Heart right ventricle (tissue), 16 donors: ENCODE results near the gene CNOT1. TPM values are rescaled to one million over a fixed set of nuclear protein-coding genes. Genes with fewer than 3 reads are reported as not detected.

Experiments
- ATAC-seq, 8 donors: fragments of 200-7000 bp; cut with Tn5 transposase; one replicate each; pipeline ENCODE4 v1.9.1; 2020; ENCODE audit warnings: mild to moderate bottlenecking in 8 of 8, moderate library complexity in 8 of 8, moderate number of reproducible peaks in 1 of 8
- DNase-seq, 2 donors: peaks; one replicate each; pipeline ENCODE4 v3.0.0-alpha.2; 2020
- H3K27ac ChIP-seq, 10 donors: fragments of 200-600 bp; sonication (generic) in 2 of 10; one replicate each; pipeline versions ENCODE4 v1.5.0 to v1.8.0; 2020 to 2022; ENCODE audit warnings: mild to moderate bottlenecking in 3 of 10
- H3K27me3 ChIP-seq, 7 donors: fragments of 200-600 bp; one replicate each; pipeline ENCODE4 v1.8.0; 2021 to 2022; ENCODE audit warnings: mild to moderate bottlenecking in 2 of 7
- H3K36me3 ChIP-seq, 9 donors: fragments of 200-600 bp; sonication (generic) in 1 of 9; one replicate each; pipeline versions ENCODE4 v1.5.0 to v1.8.0; 2020 to 2022; ENCODE audit warnings: mild to moderate bottlenecking in 2 of 9
- H3K4me1 ChIP-seq, 9 donors: fragments of 200-600 bp; sonication (generic) in 1 of 9; one replicate each; pipeline versions ENCODE4 v1.5.0 to v1.8.0; 2020 to 2022; ENCODE audit warnings: mild to moderate bottlenecking in 4 of 9
- H3K4me3 ChIP-seq, 10 donors: fragments of 200-600 bp; sonication (generic) in 2 of 10; one replicate each; pipeline versions ENCODE4 v1.5.0 to v1.8.0; 2020 to 2022; ENCODE audit warnings: mild to moderate bottlenecking in 7 of 10, moderate library complexity in 2 of 10
- H3K9me3 ChIP-seq, 11 donors: fragments of 200-600 bp in 10 of 11; sonication (generic) in 2 of 11; one replicate each; pipeline versions ENCODE4 v1.5.0 to v1.8.0; 2013 to 2022; ENCODE audit warnings: mild to moderate bottlenecking in 2 of 11, control low read depth in 1 of 11, moderate library complexity in 1 of 11
- CTCF ChIP-seq, 9 donors: fragments of 200-600 bp; sonication (generic) in 2 of 9; IDR thresholded peaks; one replicate each; pipeline versions ENCODE4 v1.5.0 to v1.8.0; 2021 to 2022; ENCODE audit warnings: antibody characterized with exemption in 9 of 9, mild to moderate bottlenecking in 5 of 9, moderate library complexity in 1 of 9
- WGBS, 2 donors: extraction: QIAGEN DNeasy Blood & Tissue Kit; methylation state at CpG; one replicate each; pipeline ENCODE4 v1.1.7; 2013; ENCODE audit warnings: inconsistent platforms in 1 of 2; 5-methylcytosine and 5-hydroxymethylcytosine counted together
- intact Hi-C, 10 donors: fragments of 100-400 bp; cut with DNase I; formaldehyde crosslinking; loops; one replicate each; pipeline versions ENCODE4 v1.11.1 to v1.14.2; 2022
- long read RNA-seq, 3 donors: library from polyadenylated mRNA; unstranded; transcript quantifications; one replicate each; pipeline ENCODE4 v2.0.0, GENCODE V29; 2020 to 2021
- polyA plus RNA-seq, 2 donors: library from polyadenylated mRNA; stranded (reverse); fragments of 200-250 nt; gene quantifications; one replicate each; pipeline ENCODE4 v1.2.3, GENCODE V29; 2013
- total RNA-seq, 10 donors: library from RNA; stranded (reverse); fragmentation: NEBNext Ultra II Directional in 3 of 10; extraction: Animal tissue kit (Norgen Biotek cat#: 25700) in 3 of 10; gene quantifications; one replicate each; pipeline versions ENCODE4 v1.2.1 to v1.2.4, GENCODE V29; 2021 to 2023
- donor health status: Arrhythmogenic right ventricular cardiomyopathy.
- donor health status: ischemic (EF 13 %, LVEDD 7.1; RV severe dilation, severe dysfunction).
- donor health status: healthy with polysubstance abuse.
- donor health status: DM: no; HTN: yes; CAD: no.
- donor health status: DM: no; HTN: no; CAD: no.
- donor health status: ischemic (EF 25% LVEDD 6.9; RV normal size, moderate dysfunction).
- donor health status: ischemic (EF 25% LVEDD 5.7; RV mildly dilated, moderate dysfunction).
- donor health status: healthy.
- donor health status: DM: yes; HTN: yes; CAD: no.
- donor health status: Ischemic cardiomyopathy.
- donor health status: ischemic (EF 35%, LVEDD 5.7; RV mildly dilated, moderate dysfunction).
- donor health status: nonischemic (EF 11% LVEDD 7.7; RV severe dilation, severe dysfunction).
- donor health status: DM: yes; HTN: yes; CAD: no.
- donor health status: PGD.
- donor health status: ischemic (EF 29% LVEDD 5.4; RV normal size, mild dysfunction).
- donor health status: nonischemic (EF 23%, LVEDD 6.1; RV moderate dilation, normal function).

CNOT1 gene
- total RNA-seq, result 100 to 1,000 TPM in 1 of 10 donors, 10 to 100 TPM in 9; 66.9 to 102 (median 88.1) TPM
- polyA plus RNA-seq, result 10 to 100 TPM; 27.2 to 59.0 TPM
- long read RNA-seq, donor 1, full-length matches to known transcripts, result 2 of 13 reads
- long read RNA-seq, donor 1, partial matches to known transcripts, result 11 of 13 reads
- long read RNA-seq, donor 1, other reads (novel, unspliced or antisense), result 0 of 13 reads
- long read RNA-seq, donor 2, full-length matches to known transcripts, result 4 of 15 reads
- long read RNA-seq, donor 2, partial matches to known transcripts, result 7 of 15 reads
- long read RNA-seq, donor 2, other reads (novel, unspliced or antisense), result 4 of 15 reads
- long read RNA-seq, donor 3, partial matches to known transcripts, result 28 of 34 reads
- long read RNA-seq, donor 3, other reads (novel, unspliced or antisense), result 5 of 34 reads

GRCh38 chr16:58629733-58630640, at the start of gene CNOT1:
CNOT1 (minus strand) TSS chr16:58629826; CDS start chr16:58599337, 30,489 bp downstream.
- intact Hi-C loops, result loop anchor here in 5 of 10 donors (1.0 to 10.0 kb wide), 4 partner anchors 54 to 295 kb away; partner anchors contain the start of genes SETD6 (in 4 of the 5) and SLC38A7 (in 1 of the 5)
- no peaks in the 10 kb centered on the region for H3K9me3 ChIP-seq
- DNase-seq, result peak; percentile 97 to 98
- peak within 1 kb of the TSS; percentile 93 to 99 (median 98) for H3K27ac ChIP-seq
- H3K4me3 ChIP-seq, result peak within 1 kb of the TSS; percentile 82 to 99 (median 94)
- 0% methylated on average over 61 of the region's 61 CpGs for WGBS, 2 donors
- TF ChIP-seq CTCF (IDR thresholded peaks at IDR 0.05), result no peak
- H3K4me1 ChIP-seq, result peaks cover 6 to 42% (median 32%) of the 10 kb centered on the region in 9 donors
- ATAC-seq, result peak; percentile 94 to 96 (median 96)
- H3K27me3 ChIP-seq, result no peaks in the 10 kb centered on the region
- peaks cover 0 to 9% (median 0%) of the 10 kb centered on the region in 9 donors for H3K36me3 ChIP-seq

GRCh38 chr16:58678716-58679115, 49.1 kb upstream of the CNOT1 start:
- TF ChIP-seq CTCF (IDR thresholded peaks at IDR 0.05), result peak; percentile 14 to 69 (median 46)
- H3K4me1 ChIP-seq, result peaks cover 2 to 35% (median 16%) of the 10 kb centered on the region in 9 donors
- WGBS, 2 donors, result 48 to 61% methylated on average over 3 of the region's 3 CpGs
- DNase-seq (peak; percentile 46 to 52), ATAC-seq (peak in 7 of 8 donors; percentile 67 to 82 (median 74))
- intact Hi-C loops, result loop anchor here in 9 of 10 donors (1.0 to 5.0 kb wide), 5 partner anchors 74 to 79 kb away; no protein-coding TSS in a partner anchor
- peak overlapping the region in 1 of 10 donors; percentile 2 for H3K27ac ChIP-seq
- no peak overlapping the region for H3K4me3 ChIP-seq
- H3K27me3 ChIP-seq, result no peaks in the 10 kb centered on the region
- peaks cover 0 to 77% (median 30%) of the 10 kb centered on the region in 9 donors for H3K36me3 ChIP-seq
- no peaks in the 10 kb centered on the region for H3K9me3 ChIP-seq

- H3K4me3 ChIP-seq, result no peak overlapping the region
- H3K27me3 ChIP-seq, result no peaks in the 10 kb centered on the region
- no peaks in the 10 kb centered on the region for H3K9me3 ChIP-seq
- peaks cover 0 to 31% (median 11%) of the 10 kb centered on the region in 9 donors for H3K4me1 ChIP-seq
- no peak for TF ChIP-seq CTCF (IDR thresholded peaks at IDR 0.05)
- ATAC-seq (peak in 1 of 8 donors; percentile 25), DNase-seq (no peak)
- peaks cover 0 to 81% (median 30%) of the 10 kb centered on the region in 9 donors for H3K36me3 ChIP-seq
- intact Hi-C loops, result loop anchor here in 9 of 10 donors (1.0 to 5.0 kb wide), 5 partner anchors 74 to 79 kb away; no protein-coding TSS in a partner anchor
- 95 to 99% methylated on average over 4 of the region's 4 CpGs for WGBS, 2 donors
- peak overlapping the region in 1 of 10 donors; percentile 2 for H3K27ac ChIP-seq
These were observed 48.6 kb upstream of the CNOT1 start for GRCh38 chr16:58678269-58678668.
